Spleen (tissue), 7 donors: ENCODE results near the gene ADAM15.
A peak's percentile ranks its signal among the peaks of the same experiment; 100 is the strongest.

Experiments used
- CTCF ChIP-seq, 11 experiments: fragments of 200-600 bp in 7 of 11; fragments of 450-650 bp in 4 of 11; sonication (generic) in 4 of 11; IDR thresholded peaks in 8 of 11; conservative IDR thresholded peaks in 3 of 11; 1 replicate in 7 of 11; 2 replicates in 4 of 11; pipeline versions ENCODE4 v1.4.0 to v1.8.0; 2016 to 2021; ENCODE audit warnings: antibody characterized with exemption in 11 of 11, inconsistent platforms in 4 of 11, mild to moderate bottlenecking in 1 of 11
- POLR2A ChIP-seq, 3 donors: fragments of 450-650 bp; IDR thresholded peaks; one replicate each; pipeline ENCODE4 v1.5.1; 2017; ENCODE audit warnings: antibody characterized with exemption in 3 of 3, mild to moderate bottlenecking in 1 of 3
- donor health status: DM: no; HTN: no; CAD: no; lungs with moderate emphysema.
- donor health status: DM: no; HTN: no; CAD: no.
- donor health status: DM: no; HTN: no; CAD: no.

- TF ChIP-seq CTCF (IDR thresholded peaks at IDR 0.05 in 8 of 11, conservative IDR thresholded peaks at IDR 0.05 in 3 of 11), result peak; percentile 56 to 80 (median 72)
- no peak for TF ChIP-seq POLR2A (IDR thresholded peaks at IDR 0.05)
Measured at GRCh38 chr1:155062702-155063411, 11.7 kb downstream of the ADAM15 start.
